Cortex of kidney (tissue), 1 donor: ENCODE measurements around the gene ELFN2.
"Not testable (repeated sequence)": the region's sequence is repeated elsewhere in the genome, so short reads cannot be mapped to it uniquely, and the experiment has no call there.

Source experiments
- DNase-seq: peaks from one replicate; lab custom pipeline; 2025; lab: John Stamatoyannopoulos, UW

Gene ELFN2

DNA sequence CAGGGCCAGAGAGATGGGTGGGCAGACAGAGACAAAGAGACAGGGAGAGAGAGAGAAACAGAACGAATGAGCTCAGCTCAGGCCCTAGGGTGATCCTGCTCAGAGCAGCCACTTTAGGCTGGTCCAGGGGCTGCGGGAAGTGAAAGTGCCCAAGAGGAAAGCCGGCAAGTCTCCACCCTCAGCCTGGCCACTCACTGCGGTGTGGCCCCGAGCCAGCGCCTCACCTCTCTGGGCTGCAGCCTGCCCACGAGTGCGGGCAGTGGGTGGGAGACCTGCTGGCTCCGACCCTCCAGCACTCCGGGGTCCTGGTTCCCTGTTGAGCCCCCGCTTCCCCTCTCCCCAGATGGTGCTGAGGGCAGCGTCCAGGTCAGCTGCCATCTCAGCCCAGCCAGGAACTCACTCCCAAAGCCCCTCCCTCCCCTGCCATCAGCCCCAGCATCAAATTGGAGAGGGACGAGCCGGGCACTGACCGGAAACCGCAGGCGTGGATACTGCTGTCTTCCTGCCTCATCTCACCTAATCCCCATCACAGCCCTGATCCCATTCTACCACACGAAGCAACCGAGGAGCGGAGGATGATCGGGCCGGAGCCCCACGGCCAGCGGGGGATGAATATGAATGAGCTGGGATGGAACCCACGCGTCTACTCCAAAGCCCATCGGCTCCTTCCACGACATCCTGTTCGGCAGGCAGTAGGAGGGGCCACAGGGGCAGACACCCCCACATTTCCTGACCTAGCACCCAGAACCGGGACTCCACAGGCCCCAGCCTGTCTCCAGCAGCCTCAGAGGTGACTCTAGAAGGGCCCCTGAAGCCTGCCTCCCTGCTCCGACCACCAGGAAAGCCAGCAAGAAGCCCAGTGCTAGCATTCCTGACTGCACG lies 16.9 kb downstream of the ELFN2 start:
- DNase-seq: no peak

DNA sequence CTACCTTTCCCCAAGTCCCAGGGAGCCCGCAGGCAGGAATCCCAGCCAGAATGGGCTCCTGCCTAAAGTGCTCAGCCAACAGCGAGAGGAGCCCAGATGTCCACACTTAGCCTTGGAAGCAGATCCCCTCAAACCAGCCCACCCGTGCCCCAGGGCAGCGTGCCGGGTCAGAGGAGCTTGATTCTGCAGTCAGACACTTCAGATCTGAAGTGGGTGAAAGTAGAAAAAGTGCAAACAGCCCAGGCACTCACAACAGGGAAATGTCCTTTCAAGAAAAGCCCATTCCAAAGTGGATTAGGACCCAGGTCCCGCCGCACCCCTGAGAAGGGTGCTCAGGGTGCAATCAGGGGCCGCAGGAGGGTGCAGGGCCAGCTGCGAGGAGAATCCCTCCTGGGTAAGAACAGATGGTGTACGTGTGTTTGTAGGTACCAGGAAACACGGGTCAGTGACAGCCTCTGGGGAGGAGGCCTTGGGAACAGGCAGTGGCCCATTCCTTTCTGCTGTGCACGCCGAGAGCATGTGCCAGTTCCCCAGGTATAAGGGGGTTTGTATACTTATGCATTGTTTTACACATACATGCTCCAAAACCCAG lies 17.7 kb downstream of the ELFN2 start:
- no peak for DNase-seq

DNA sequence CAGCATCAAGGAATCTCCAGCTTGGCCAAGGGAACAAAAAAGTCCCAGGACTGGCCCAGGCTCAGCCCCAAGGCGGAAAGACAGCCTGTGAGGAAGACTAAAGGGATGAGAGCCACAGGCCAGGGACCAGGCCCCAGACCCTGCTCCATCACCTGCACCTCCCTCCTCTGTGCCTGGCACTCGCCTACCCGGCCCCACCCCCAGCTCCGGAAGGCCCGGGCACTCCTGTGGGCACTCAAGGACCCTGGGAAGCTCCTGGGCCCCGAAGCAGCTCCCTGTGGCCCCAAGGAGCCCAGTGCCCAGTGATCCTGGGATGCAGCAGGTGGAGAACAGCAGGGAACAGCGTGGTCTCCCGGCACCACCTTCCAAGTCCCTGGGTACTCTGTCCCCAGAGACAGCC lies 18.2 kb downstream of the ELFN2 start:
- no peak for DNase-seq

DNA sequence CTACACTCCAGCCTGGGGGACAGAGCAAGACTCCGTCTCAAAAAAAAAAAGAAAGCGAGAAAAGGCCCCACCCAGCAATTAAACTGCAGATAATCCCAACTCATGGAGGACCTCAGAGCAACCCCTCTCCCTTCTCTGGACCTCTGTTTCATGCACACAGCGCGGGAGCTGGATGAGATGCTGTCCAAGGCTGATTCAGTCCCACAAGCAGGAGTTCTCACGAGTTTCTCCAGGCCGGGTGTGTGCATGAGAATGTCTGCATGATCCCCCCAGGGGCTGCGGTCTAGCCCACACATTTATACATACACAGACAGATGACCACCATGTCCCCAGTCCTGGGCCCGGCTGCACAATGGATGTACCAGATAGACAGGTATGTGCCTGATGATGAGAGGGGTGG lies 19.4 kb downstream of the ELFN2 start:
- DNase-seq: no peak

DNA sequence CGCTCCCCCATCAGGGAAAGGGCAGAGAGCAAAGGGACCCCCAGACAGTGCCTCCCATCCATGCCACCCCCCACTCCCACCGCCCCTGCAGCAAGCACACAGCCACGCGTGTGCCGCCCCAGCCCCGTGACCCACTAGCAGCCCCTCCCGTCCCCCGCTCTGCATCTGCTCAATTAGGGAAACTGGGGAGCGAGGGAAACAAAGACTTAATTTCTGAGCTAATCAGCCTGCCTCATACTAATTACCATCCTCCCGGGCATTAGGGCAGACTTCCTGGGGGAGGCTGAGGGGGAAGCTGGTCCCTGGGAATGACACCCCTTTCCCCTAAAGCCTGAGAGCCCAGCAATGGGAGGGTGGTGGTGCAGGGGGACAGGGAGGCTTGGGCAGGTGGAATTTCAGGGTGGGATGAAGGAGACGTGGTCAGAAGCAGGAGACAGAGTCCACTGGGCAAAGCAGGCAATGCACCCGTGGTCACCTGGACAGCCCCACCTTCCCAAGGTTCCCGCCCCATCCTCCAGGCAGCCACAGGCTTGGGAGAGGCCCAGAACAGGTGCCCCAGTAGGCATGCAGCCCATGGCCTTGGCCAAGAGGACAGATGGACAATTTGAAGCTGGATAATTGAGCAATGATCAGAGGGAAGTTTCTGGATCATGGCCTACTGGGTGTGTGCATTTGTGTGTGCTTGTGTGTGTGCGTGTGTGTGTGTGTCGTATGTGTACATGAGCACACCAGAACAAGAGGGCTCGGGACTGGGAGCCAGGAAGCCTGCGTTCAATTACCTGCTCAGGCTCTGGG lies 20.6 kb downstream of the ELFN2 start:
- no peak for DNase-seq

DNA sequence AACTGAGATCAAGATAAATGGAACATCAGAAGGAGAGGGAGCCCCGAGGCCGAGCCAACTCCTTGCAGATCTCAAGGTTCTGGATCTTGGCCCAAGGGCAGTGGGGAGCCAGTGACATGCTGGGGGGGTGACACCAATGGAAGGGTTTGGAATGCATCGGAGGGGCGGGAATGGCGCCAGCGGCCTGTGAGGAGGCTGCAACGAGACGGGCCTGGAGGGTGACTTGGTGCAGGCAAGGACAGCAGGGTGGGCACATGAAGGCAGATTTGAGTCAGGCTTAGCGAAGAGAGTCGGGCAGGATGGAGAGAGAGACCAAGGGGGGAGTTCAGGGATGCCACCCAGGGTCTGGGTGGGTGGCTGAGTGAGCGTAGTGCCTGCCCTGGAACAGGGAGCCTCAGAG lies 23.2 kb downstream of the ELFN2 start:
- DNase-seq: no peak

DNA sequence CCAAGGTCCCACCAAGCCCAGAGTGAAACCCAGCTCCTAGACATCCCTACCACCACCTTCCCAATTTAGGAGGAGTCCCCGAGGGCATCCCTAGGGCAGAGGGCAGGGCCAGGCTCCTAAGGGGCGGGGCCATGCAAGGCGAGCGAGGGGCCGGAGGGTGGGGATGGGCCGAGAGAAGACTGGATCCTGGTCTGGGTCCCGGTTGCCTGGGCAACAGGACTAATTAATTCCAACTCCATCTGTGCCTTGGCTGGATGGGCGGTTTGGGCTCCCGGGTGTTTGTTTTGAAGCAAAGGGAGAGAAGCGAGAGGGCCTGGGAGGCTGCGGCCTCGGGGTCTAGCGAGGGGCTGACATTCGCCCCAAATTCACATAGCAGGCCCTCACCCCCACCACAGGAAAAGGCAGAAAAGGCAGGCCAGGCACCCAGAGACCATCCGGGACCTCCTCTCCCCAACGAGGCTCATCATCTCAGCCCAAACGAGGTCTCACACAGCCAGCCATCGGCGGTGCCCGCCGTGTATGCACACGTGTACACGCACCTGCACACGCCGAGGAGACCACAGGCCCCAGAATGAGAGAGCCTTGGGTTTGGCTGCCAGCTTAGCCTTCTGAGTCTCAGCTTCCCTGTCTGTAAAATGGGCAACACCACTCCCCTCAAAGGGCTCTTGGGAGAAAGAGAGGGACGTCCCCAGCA lies 23.9 kb downstream of the ELFN2 start:
- DNase-seq: no peak

DNA sequence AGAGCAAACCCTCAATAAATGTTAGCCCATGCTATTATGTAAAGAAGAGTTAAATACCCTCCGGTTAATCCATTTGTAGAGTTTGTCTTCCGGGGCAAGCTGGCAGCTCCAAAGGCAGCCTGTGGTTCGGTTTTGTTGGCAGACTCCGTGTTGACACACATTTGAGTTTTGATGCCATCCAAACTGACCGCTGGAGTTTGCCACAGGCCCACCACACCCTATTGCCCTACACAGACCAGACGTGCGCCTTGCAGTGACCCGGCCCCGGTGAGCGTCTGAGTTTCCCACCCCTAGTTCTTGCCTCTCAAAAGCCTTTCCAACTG lies 25.1 kb downstream of the ELFN2 start:
- no peak for DNase-seq

DNA sequence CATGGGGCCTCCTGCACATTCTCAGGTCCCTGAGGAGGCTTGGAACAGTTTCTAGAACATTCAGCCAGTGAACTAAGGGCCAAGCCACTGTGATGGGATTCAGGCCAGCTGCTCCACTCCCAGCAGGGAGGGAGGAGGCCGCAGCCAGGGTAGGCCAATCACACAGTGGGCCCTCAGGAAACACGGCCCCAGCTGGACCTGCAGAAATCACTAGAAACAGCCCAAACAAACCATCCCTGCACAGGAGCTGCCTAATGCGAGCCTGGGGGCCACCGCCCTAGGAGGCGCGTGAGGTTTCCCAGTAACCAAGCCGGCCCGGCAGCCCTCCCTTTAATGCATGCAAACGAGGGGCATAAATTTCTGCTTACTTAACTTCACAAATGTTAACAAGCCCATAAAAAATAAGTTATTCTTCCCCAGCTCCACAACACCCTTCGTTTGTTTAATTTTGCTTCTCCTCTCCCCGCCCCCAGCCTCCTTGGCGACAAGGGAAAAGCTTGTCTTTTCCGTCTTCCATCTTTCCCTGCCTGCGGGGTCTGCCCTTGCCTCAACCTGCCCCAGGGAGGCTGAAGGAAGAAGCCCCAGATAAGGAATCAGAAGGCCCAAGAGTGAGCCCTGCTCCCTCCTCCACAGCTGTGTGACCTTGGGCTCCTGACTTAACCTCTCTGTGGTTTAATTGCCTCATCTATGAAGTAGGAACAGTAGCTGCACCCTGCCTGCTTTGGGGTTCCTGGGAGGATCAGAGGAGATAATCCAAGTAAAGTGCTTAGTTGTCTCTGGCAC lies 25.7 kb downstream of the ELFN2 start:
- DNase-seq: no peak

DNA sequence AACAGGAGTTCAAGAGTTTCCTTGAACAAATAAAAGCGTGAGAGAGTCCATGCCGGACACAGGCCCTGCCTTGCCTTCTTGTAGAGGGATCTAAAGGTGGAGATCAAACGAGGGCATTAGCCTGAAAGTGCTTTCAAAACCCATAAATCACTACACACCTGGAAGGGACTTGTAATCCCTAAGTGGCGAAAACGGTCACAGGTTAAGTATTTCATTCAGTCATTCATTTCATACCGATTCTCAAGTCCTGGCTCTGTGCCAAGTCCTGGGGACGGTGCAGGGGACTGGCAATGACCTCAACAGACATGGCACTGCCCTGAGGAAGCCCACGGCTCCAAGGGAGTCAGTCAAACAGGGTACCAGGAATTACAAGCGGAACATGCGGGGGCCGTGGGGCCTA lies 26.6 kb downstream of the ELFN2 start:
- no peak for DNase-seq

DNA sequence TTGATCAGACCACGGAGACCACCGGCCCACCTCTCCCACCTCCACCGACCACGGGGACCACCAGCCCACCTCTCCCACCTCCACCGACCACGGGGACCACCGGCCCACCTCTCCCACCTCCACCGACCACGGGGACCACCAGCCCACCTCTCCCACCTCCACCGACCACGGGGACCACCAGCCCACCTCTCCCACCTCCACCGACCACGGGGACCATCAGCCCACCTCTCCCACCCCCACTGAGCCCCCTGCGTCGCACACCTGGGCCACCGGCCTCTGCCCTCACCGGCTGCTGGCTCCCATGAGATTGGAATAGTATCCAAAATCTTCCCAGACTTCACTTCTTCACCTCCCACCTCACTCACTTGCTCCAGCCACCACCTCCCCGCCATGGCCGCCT lies 27.8 kb downstream of the ELFN2 start:
- DNase-seq: not testable (repeated sequence)

DNA sequence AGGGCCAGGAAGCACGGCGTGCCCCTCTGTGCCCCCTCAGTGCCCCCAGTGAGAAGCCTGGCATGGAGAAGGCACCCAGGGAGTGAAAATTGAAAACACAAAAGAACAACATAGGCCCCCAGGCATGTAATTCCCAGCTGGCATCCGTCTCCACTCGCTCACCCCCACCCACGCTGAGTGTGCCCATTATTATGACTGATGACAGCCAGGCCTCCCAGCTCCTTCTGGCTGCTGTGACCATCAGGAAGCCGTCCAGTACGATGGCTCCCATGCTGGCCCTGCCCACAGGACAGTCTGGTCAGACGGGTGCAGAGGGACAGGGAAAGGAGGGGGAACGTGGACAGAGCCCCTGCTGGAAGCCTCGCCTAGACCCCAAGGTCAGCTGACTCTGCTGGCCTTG lies 30.1 kb downstream of the ELFN2 start:
- DNase-seq: no peak

DNA sequence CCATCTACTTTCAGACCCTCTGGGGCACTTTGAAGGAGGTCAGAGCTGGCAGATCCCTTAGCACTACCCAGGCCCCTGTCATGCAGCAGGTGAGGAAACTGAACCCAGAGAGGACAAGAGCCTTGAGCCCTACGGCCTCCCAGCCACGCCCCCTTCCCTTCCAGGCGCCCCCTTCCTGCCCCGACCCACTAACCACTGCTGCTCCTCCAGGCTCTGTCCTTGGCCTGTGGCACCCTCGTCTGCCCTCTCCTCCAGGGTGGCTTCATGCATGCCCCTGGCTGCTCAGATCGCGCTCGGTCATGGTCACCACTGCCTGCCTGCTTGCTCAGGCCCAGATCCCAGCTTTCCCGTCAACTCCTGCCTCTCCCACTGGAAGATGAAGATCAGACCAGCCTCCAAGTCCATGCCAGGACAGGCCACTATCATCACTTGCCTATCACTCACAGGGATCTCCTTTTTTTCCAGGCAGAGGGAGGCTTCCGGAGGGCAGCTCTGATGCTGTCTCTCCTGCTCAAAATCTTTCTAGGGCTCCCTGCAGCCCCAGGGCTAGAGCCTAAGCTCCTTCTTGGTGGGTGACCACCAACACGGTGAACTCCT lies 30.7 kb downstream of the ELFN2 start:
- no peak for DNase-seq

DNA sequence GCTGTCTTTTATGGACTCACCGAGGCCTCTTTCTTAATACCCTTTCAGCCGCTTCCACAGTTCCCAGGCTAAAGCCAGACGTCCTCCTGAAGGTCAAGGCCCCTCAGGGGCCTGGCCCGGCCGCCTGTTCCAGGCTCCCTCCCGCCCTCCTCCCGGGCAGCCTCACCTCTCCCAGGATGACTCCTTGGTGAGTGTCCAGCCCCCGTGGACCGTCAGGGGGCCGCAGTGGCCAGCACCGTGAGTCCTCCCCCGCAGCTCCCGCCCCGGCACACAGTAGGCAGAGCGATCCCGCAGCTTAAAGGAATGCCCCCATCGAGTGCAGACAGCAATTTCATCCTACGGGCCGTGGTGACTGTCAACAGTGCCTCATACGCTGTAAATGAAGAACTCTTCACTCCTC lies 32.9 kb downstream of the ELFN2 start:
- DNase-seq: no peak

DNA sequence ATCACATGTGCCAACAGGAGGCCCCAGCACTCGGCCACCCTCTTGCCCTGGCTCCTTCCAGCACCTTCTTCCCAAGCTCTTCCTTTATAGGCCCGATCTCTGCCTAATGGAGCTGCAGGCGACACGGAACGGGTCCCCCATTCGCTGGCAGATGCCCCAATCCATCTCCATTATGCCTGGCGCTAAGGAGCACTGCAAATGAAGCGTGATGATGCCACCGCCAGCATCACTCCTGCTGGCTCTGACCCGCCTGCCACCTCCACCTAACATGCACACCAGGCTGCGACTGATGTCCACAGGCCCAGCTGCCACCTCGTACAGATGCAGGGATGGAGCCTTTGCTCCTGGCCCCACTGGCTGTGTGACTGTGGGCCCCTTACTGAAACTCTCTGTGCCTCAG lies 33.5 kb downstream of the ELFN2 start:
- DNase-seq: no peak

DNA sequence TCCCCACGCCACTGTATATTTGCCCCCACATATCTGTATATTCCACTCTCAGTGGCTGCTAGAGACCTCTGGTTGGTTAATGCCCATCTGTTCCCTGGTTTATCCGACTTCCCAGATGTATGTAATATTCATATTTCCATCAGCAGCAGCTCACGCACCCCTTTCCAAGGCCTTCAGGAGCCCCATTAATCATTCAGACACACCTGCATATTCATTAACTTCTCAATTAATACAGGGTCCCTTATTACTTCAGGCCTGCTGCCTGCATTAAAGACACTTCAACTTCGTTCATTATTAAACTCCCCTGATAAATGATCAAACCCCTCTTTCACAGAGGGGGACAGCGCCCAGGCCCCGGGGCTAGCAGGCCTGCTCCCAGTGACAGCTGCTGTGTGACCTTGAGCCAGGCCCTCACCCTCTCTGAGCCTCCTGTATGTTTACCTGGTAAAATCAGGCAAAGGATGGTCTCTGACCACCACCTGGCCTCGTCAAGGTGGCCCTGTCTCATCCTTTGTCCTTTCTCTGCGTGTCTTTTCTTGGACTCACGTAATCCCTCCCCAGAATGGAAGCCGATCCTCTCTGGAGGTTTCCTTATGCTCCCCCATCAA lies 34.5 kb downstream of the ELFN2 start:
- DNase-seq: no peak

DNA sequence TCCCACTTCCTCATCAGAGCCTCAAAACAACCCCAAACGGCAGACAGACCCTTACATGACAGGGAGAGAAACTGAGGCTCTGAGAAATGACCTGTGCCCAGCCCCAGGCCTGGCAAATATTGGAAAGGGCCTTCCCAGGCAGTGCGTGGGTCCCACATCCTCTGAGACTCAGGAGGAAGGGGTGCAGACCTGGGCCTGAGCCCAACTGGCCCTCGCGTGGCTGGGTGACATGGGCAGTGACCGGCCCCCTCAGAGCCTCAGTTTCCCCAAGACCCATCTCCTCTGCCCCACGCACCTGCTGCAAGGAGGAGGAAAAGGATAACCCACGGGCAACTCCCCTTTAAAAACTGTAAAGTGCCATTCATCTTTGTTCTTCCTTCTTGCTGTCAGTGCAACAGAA lies 35.6 kb downstream of the ELFN2 start:
- DNase-seq: no peak

DNA sequence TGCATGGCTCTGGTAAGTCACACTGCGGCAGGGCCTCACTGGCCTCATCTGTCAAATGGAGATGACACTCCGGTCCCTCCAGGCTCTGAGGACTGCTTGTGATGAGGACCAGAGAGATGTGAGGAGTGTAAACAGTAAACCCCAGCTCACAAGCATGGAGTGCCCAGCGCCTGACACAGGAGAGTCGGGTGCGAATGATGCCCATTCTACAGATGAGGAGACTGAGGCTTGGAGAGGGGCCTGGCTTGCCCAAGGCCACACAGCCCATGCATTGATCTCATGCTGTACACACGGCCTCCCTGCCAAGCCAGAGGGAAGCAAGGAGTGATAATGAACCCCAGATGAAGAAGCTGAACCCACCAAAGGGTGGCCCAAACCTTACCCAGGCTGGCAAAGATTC lies 37.2 kb downstream of the ELFN2 start:
- no peak for DNase-seq

DNA sequence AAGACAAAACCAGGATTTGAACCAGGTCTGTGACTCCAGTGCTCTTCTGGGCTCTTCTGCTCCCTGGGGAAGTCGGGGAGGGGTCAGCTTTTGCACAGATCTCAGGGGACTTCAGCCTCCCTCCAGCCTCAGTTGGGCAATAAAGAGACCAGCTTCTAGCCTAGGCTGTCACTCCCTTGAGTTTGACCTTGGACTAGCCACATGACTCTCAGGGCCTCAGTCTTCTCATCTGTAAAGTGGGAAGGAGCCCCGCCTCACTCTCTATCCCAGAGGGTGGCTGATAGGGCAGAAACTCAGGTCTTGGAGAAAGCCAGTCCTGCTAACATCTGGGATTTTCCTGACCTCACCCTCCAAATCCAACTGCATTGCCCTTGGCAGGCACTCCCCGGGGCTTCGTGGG lies 38.7 kb downstream of the ELFN2 start:
- no peak for DNase-seq

DNA sequence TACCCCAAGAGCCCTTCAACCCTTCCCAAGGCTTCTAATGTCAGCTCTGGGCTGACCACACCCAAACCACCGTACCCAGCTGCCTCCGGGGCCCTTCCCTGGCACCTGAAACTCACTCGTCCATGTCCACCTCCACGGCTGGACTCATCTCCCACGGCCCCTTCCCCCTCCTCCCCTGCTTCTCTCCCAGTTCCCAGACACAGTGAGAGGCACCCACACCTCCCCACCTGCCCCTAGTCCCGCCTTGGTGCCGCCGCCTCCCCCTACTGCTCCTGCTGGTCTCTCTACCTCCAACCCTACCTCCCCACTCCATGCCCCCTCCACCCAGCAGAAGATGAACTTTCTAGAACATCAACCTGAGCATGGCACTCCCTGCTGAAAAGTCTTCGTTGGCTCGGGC lies 39.5 kb downstream of the ELFN2 start:
- DNase-seq: no peak

DNA sequence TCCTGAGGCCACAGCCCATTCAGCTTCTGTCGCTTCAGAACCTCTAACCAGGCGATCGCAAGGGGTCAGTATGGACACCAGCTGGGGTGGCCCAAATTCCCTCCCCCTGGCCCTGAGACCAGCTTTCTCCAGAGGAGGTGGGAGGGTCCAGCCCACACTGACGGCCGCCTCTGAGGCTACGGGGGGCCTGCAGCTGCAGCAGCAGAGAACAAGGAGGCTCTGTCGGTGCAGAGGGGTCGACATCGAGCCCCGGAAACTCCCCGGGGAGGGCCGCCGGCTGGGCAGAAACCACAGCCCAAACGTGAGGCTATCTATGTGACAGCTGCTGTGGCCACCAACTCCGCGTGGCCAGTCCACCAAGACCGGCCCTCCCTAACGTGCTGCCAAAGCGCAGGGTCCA lies 40.8 kb downstream of the ELFN2 start:
- DNase-seq: no peak
